Inflammatory macrophage treated with lipopolysaccharide for 1 hour (primary cell): ENCODE data around the gene SLC41A1.

ENCODE experiments used
- DNase-seq, 2 donors: peaks; one replicate each; pipeline ENCODE4 v3.0.0-alpha.2; 2020 to 2022

The SLC41A1 gene

DNA sequence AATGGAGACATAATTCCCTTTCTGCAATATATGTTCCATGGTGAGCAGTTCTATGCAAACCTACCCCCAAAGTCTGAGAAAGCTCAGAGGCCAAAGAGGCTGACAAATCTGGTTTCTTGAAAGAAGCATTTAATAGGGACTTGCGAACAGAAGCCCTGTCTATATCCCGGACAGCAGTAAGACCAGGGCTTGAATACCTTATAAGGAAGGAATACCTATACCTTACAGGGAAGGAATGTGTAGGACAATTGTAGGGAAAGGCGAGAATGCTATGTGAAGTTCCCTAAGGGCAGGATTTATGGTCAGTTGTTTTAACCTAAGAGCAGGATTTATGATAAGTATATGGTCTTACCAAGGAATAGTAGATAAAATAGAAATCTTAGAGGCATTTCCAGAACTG is 5.0 kb upstream of the SLC41A1 start:
- no peak for DNase-seq

DNA sequence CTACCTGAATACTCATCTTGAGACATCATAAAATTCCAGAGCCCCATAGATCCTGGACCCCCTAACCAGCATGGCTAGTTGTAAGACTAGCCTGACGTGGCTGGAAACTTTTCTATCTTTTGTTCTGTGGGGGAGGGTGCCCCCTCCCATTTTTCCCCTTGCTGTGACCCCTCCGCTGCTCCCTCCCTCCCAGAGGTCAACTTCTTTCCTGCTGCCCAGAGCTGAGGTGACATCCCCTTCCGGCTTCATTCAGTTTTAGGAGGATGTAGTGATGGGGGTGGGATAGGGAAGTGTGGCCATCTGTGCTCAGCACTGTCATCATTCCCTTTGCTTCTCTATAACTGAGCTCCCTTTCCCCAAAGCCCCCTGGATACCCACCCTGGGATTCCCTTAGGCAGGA is 4.4 kb upstream of the SLC41A1 start:
- no peak for DNase-seq

DNA sequence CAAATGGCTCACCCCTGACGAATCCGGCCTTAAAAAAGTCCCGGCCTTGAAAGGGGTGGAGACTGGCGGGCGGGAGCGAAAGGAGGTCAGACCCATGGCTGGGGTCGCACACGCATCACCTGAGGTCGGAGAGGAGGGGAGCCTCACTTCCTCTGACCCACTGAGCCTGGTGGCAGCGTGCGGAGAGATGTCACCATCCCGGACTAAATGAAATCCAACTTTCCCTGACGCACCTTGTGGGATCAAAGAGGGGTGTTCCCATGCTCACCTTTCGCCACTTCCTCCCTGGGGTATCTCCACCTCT is 709 bp upstream of the SLC41A1 start:
- DNase-seq: no peak

DNA sequence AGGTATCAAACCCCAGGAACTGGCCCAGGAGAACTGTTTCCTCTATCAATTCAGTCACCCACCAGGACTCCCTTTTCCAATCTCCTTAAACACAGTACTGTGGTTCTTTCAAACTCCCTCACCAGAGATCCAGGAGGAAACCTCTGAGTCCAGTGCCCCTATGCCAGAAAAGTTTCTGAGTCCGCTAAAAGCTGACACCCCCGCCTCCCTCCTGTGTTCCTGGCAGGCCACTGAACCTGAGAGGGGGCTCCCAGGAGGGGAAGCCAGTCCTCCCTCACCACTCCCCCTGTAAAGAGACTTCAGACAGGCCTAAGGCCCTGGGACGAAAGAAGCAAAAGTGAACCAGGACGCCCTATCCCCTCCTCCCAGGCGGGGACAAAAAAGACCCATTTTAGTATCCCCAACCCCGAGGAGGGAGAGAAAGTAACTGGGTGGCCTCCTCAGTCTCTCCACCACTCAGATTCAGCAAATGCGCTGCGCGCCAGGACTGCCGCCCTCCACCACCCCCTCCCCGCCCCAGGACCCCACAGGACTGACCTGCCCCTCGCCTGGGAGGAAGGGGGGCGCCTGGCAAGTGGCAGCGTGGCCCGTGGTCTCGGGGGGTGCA is 624 bp downstream of the SLC41A1 start:
- DNase-seq: no peak

DNA sequence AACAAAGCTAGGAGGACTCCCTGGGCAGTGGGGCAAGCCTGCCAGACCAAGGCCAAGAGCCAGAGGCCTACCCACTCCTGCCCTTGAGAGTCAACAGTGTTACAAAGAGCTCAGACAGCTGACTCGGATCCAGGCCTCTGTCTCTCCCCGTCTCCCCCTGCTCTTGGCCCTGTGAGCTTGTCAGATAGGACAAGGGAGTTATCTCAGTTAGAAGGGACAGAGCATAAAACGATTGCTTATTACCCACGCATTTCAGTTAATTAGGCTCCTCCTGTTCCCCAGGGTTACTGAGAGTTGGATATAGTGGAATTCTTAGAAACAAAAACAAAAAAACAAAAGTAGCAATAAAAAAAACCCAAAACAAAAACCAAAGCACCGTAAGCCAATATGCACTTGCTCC is 1.3 kb downstream of the SLC41A1 start:
- no peak for DNase-seq

DNA sequence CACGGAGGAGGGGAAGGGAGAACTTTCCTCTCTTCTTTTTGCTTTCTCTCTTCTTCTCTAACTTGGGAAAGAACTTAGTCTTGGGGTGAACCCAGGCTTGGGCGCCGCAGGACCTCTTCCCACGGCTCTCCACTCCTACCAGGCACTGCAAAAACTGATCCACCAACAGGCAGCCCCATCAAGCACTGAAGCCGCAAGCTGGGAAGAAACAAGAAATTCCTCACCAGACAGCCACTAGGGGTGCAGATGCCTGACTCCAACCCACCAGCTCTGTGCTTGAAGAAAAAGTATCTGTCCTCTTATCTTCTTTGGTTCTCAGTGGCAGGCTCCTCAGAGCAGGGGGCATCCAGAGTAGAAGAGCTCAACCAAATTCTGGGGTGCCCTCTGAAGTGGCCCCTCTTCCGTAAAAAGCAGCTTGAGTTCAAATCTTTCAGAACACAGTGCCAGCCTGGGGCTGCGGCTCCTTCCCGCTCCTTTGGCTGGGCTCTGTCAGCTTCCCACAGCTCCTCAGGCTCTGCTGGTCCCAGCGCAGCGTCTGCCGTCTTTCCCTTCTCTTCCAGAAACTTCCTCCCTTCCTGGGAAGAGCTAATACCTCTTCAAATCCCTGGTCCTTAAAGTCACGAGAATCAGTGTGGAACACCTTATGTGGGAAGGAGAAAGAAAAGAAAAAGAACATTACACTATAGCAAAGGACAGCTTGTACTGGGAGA is 2.4 kb downstream of the SLC41A1 start:
- no peak for DNase-seq

DNA sequence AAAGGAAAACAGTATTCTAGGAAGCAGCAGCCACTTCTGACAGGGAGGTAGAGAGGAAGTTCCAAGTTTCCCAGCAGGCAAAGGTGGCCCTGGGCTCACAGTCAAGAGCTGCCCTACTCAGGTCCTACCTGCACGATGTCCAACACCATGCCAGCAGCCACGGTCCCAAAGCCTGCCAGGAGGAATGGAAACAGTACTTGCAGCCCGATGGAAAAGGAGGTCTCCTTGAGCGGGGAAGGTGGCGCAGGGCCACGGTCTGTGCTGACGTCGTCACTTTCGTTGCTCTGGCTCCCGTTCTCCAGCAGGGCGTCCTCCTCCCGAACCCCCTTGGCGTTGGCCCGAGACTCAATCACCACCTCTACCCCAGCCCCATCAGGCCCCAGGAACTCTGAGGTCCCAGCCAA is 3.1 kb downstream of the SLC41A1 start:
- no peak for DNase-seq

DNA sequence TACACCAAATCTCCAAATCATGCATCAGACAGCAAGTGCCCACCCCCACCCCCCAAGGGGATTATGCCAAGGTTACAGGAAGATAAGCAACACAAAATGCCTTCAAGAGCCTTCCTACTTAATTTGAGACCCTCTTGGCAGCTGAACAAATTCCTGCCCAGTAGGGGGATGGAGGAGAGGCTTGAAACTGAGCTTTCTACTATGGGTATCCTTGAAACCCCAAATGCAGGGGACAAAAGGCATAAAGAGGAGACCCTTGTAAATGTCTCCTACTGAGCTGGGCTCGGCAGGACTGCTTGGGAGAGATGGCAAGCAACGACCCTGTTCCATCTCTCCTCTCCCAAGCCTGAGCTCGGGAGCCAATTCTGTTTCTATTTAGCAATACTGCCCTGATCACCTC is 3.5 kb downstream of the SLC41A1 start:
- DNase-seq: no peak

DNA sequence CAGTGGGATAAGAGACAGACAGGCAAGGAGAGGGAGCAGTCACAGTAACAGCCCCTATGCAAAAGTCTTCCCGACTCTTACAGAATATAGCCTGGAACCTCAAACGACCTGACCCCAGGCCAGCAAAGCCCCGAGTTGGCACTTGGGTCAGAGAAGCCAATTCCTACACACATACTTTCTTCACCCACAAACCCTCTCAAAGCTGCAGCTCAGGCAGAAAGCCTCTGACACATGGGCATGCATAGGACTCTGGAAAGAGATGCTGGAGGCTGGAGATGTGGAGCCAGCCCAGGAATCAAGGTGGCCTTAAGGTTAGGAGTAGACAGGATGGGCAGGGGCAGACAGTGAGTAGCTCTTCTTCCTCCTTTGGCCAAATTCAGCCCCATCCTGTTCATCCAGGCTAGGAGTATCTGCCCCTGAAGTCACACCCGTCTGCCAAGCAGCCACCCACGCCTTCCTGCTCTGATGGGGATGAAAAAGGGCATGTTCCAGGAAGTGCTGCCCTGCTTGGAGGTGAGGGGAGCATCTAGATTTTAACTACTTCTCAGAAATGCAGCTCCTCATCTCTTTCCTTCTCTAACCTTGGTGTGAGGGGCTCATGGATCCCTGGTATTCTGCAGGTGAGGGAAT is 7.8 kb downstream of the SLC41A1 start:
- peak; percentile 6 to 28 for DNase-seq

DNA sequence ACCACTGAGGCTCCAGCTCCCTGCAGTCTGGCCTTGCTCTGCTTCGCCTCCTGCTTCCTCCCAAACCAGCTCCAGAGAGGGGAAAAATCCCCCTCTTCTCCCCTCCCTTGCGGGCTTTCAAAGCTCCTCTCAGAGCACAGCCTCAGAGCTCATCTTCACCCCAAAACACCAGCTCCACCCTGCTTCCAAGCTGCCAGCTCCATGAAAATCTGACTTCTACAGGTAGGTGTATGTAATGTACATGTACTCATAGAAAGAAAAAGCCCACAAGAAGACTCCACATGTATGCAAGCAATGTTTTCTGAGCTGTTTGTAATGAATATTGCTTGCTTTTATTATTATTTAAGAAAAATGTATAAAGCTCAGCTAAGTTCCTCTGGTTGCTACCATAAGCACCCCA is 8.4 kb downstream of the SLC41A1 start:
- no peak for DNase-seq

DNA sequence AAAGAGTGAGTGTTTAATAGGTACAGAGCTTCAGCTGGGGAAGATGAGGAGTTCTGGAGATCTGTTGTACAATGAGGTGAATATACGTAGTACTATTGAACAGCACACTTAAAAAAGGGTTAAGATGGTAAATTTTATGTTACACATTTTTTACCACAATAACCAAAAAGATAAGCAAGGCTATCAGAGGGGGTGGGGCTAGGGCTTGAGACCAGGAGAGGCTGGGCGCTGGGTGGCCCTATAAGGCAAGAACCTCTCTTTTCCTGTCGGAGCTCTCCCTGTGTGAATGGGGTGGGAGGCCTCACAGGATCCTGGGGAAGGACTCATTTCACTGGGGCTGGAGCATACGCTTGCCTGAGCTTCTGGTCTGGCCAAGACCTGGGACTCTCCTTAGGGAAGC is 9.0 kb downstream of the SLC41A1 start:
- no peak for DNase-seq

DNA sequence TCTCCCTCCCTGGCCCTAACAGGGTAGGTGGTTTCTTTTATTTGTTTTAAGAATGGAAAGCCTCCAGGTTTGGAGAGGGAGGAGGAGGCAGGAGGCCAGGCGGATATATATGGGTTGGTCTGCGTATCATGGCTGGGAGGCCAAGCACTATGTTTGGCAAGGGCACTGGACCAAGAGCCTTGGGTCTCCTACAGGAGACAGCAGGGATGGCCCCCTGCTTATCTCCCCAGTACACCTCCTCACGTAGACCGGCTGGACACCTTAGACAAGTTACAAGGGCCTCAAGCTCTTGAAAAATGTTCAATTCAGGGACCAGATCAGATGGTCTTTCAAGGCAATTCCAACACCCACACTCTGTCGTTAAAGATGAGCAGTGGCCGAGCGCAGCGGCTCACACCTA is 10.9 kb downstream of the SLC41A1 start:
- no peak for DNase-seq

DNA sequence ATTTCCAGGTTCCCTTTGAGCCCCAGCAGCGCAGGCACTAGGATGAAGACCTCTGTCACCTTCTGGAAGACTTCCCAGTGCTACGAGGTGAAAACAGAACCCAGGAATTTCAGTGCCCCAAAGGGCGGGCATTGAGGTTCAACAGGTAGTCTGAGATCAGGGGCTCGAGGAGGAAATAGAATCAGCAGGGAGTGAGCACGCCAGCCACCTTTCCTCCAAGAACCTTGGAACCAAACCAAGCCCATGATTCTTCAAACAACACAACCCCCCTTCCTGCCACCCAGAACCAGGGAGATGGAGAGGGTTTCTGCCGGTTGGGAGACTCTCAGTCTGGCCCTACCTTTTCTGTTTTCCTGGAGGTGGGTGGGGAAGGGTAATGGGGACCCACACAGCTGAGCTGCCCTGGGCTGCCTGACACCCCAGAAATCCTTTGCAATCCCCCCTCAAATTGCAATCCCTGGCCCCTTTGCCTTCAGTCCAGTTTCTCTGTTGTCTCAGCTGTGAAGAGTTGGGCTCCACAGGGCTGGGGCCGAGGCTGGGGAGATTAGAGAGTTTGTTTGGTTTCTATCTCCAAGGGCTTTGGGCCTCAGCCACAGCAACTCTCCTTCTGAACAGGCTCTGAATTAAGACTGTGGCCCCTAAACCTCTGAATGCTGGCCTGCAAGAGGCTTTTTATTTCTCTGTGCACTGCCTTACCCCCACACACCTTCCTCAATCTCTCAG is 11.9 kb downstream of the SLC41A1 start:
- no peak for DNase-seq

DNA sequence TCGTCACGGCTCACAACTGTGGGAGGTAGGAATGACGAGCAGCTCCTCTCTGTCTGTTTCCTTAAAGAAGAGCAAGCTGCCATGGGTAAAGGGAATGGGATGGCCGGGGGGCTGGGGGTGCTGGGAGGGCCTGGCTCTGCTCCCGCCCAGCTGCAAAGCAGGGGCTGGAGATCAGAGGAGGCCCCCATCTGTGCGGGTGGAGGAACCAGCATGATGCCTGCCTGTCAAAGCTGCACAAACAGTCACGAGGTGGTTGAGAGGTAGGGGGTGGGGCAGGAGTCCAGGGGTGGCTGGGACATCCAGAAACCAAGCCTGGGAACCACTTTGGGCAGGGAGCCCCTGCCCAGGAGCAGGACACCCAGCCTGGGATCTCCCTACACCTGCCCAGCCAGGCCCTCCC is 12.6 kb downstream of the SLC41A1 start:
- DNase-seq: no peak

DNA sequence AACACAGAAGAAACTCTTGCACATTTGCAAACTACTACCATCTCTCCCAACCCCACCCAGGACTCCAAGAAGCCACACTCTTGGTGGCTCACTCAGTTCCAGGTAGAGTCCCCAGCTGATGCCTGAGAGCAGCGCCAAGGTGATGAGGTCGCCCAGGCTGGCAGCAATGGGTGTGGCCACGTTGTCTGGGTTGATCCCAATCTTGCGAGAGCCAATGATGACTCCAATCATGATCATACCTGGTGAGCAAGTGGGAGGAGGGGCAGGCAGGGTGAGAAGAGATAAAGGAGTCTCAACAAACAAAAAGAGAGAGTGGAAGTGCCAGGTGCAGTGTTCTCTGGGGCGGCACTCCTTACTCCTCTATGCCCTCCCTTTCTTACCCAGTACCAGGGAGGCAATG is 14.4 kb downstream of the SLC41A1 start:
- DNase-seq: no peak

DNA sequence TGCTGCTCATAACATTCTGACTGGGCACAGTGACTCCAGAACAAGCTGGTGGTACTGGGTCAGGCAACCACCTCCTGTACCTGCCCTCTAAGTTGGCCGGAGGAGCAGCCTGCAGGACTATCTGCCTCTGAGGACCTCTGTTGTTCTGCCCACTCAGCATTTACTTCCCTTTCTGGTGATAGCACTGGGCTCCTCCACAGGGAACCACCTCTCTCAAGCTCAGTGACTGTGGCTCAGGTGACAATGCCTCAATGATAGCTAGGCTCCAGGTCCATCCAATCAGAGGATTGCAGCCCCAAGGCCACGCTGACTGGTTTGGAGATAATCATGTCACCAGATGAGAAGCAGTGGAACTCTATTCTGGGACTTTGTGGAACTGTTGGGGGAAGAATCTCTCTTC is 15.8 kb downstream of the SLC41A1 start:
- peak in 1 of 2 donors; percentile 67 for DNase-seq

DNA sequence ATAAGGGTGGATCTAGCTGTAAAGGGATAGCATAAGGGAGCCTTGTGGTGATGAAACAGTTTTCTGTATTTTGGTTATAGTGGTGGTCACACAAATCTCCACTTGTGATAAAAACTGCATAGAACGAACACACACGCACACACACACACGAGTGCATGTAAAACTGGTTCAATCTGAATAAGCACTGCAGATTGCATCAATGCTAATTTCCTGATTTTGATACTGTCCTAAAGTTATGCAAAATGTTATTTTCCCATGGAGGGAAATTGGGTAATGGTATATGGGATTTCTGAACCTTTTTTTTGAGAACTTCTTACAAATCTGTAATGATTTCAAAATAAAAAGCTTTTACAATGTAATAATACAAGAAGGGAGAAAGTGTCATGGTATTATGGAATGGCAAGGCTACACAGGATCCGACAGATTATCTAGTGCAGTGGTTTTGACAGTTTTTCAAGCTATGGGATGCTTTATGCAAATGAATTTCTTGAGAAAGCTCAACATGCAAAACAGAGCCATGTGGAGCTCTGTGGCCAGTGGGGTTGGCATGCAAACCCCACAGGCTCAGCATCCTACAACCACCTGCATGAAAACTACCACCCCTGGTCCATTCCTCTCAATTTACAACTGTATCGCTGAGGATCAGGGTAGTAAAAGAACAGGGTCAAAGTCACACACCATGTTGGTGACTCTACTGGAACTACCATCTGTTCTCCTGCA is 18.8 kb downstream of the SLC41A1 start:
- peak; percentile 91 to 93 for DNase-seq

DNA sequence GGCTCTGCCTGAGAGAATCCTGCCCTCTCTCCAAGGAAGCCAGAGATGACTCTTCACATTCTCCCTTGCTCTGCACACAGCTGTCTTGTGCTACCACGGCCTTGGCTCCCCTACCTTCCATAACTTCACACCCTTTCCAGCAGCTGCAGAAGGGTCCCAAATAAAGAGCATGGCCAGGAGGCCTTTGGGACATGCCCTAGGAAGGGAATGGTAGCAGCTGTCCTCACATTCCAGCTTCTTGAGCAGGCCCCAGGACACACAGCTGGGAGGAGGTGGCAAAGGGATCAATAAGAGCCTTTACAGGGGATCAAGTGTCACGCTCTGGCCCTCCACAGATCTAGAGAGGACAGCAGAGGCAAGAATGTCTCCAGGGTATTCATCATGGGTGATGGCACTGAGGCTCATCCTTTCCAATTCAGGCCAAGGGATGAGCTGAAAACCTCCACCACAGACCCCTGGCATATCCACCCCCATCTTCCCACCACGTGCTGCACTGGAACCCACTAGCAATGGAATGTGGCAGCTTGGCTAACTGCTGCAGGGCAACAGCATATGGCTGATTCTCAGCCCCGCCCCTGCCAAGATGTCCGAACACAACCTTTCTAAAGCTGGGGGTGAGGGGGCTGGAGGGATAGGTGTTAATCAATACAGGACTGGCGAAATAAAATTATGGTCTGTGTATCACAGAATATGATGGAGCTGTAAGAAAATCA is 19.9 kb downstream of the SLC41A1 start:
- DNase-seq: no peak

DNA sequence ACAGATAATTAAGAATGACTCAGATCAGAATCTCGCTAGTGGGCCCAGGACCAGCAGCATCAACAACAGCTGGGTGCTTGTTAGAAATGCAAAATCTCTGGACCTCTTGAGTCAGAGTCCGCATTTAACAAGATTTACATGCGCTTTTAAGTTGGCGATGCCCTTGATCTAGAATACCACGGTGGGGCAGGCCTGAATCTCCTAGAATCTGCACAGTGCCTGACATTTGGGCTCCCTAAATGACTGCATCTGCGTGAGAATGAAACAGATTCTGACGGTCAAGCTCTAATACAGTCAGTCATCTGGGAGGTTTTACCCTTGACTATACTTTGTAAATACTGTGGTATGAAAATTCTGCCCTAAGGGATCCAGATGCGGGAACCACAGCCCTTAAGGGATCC is 20.5 kb downstream of the SLC41A1 start:
- DNase-seq: no peak

DNA sequence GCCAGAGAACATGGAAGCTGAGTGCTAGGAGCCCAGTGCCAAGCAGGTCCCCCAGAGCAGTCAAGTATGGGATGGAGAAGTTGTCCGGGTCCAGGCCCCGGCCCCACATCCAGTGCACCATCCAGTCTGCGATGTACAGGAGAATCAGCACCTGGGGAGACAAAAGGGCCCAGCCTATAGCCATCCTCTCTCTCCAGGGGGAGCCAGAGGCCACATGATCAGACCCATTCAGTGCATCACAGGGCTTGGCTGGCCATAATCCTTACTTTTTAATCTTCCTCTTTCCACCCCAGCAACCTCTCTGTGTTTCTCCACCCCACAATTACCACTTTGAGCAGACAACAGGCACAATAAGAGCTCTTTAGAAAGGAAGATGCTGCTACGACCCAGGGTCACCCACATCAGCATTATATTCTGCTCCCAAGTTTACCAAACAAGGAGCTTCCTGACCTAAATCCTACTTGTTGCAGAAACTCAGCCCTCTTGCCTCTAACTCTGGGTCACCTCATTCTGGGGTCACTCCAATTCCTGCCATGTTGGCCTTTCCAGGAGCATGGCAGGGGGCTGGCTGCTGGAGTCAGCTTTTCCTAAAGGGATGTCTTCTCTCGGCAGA is 21.3 kb downstream of the SLC41A1 start:
- DNase-seq: peak; percentile 48 to 81

DNA sequence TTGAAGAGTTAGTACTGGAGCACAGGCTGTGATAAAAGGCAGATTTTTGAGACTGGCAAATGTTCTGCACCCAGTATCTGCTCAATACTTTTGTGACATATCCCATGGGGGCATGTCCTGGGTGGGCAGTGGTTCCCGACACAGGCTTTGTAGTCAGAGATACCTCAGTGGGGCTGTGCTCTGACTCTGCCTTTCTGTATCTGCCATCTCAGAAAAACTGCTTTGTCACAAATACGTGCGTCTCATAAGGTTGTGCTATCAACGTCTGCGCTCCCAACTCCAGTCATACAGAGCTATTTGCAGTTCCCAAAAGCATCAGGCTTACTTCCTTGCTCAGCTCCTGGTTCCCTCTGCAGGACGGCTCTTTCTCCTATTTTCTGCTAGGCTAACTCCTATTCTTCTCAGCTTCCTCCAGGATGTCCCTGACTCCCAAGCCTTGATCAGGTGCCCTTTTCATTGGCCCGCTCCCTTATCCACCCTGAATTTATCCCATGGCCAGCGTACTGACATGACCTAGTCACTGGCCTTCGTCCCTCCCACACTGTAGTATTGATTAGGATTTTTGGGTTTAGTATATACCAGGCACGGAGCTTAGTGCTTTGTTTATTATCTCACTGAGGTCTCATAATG is 25.6 kb downstream of the SLC41A1 start:
- no peak for DNase-seq

DNA sequence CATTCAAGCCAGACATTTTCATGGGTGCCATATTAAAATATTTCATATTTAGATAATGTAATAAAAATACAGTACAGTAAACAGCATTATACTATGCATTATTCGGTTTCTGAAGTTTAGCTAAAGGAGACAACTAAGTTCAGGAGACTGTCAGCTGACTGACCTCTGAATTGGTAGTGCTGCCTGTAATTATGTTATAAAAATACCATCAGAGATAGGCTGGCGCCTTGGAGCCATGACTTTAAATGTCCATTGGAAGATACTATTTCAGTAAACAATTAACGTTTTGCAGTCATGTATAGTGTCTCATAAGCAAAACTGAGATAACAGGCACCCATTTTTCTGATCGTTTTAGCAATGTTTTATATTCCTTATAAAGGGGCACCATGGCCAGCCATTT is 26.4 kb downstream of the SLC41A1 start:
- DNase-seq: no peak
